ENCODE measurements around the gene CYP1B1.
"Not testable (repeated sequence)": the region's sequence is repeated elsewhere in the genome, so short reads cannot be mapped to it uniquely, and the experiment has no call there.

Gene CYP1B1

DNA sequence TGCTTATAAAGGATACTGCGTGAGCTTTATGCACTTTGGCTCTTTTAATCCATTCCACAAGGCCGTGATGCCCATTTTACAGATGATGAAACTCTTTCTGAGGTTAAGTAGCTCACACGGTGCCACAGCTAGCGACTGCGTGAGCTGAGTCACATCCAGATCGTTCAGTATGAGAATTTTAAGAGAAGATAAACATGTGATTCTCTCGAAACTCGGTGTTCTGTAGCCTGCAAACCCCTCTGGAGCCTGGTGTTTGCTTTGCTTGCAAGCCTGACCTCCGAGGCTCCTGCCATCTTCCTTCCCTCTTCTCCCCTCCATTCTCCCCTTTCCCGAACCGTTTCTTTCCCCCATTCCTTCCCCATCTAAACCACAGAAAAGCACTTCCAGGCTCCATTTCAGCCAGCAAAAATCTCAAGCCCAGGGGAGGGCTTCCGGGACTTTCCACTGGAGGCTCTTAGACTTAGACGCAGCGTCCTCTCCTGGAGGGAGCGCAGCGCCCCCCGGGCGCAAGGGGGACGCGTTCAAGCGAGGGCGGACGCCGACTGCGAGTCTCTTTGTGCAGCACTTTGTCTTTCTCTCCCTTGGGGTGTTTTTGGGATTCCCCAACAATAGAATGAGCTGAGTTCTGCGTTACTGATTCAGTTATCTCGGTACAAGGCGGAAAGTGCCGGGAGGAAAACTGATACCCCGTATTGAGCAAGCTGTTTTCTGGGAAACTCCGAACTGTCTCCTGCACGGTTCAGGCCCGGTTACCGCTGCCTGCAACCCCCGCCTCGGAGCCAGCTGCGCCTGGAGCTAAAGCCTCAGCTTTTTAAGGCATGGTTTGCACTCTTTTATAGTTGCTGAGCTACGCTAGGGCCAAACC, 38.0 kb downstream of the CYP1B1 start:
- in situ Hi-C loops (cut with MboI; ENCODE audit: low sequenced_read_pairs), result no loop called here

DNA sequence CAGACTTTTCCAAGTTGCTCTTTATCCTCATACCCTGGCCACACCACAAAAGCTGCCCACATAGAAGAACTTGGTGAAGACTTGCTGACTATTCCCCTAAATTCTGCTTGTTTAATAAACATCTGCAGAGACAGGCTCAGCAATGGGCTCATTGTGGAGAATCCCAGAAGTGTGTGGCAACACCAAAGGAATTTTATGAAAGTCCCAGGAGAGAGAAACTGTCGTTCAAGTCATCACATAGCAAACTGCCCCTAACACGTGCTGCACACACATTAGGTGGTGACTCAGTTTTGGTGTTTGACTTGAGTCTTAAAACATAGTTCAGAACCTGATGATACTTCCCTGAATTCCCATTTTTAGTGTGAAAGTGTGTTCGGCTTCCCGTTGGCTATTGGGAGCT, 38.6 kb downstream of the CYP1B1 start:
- in situ Hi-C loops (cut with MboI; ENCODE audit: low sequenced_read_pairs), result no loop called here

DNA sequence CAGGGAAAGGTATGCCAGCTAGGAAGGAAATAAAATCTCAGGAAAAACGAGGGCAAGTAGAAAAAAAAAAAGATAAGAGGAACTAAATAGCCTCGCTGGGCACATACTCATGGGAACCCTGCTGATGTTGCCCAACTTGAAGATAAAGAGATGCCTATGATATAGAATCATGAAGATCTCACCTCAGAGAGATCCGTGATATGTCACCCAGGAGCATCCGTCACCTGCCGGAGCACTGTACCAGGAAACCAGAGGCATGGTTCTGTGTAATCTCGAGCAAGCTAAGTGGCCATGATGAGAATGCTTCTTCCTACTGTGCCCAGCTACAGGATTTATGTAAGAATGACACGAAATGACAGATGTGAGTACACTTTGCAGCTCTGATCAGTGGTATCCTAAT, 40.0 kb downstream of the CYP1B1 start:
- in situ Hi-C loops (cut with MboI; ENCODE audit: low sequenced_read_pairs), result no loop called here

DNA sequence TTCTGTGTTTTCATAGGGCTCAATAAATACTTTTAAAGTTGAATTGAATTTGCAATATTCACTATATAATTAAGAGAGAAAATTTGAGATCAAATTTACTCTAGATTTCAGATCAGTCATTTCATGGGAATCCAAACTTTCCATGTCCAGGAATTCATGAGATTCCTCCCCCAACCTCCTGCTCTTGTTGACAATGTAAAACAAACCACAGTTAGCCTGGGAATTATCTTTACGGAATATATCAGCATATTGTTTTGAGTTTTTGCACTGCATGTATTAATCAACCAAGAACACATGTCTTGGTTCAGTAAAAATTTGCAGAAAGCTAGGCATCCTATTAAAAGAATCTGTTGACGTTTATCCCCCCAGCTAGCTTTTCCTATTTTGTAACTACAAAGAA, 42.3 kb downstream of the CYP1B1 start:
- in situ Hi-C loops (cut with MboI; ENCODE audit: low sequenced_read_pairs), result no loop called here

DNA sequence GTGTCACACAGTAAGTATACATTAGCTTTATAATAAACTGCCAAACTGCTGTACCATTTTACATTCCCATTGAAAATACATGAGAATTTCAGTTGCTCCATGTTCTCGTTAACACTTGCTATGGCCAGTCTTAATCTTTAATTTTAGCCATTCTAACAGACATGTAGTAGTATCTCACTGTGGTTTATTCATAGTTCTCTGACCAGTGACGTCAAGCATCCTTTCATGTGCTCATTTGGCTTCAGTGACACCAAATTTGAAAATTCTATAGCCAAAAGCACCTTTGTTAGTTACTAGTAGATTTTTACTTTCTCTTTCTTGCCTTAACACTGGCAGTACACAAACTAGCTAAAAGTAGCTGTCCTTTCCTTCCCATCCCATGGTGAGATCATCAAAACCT, 43.0 kb downstream of the CYP1B1 start:
- in situ Hi-C loops (cut with MboI; ENCODE audit: low sequenced_read_pairs), result no loop called here

DNA sequence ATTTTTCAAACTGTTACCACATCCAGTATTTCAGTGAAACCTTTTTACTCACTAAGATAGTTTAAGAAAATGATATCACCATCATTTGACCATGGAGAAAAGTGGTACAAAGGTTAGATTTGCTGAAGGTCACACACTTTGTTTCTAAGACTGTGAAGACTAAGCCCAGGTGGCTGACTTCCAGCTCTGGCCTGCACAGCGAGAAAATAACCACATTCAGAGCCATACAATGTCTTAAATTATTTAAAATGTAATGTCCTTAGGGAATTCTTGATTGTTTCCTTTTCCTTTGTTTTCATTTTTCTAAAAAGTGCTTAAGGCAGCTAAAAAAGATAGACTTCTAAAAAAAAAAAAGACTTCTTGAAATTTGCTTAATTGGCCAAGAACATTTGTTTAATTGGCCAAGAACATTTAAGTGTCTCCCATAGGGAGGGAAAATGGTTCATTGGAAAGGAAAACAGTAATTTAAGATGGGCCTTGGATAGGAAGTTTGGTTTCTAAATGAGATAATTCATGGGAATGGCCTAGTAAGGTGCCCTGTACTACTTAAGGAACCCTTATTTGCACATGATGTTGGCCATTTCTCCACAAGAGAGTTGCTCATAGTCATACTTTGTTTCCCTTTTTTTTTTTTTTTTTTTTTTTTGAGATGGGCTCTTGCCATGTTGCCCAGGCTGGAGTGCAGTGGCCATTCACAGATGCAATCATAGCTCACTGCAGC, 45.2 kb downstream of the CYP1B1 start:
- in situ Hi-C loops (cut with MboI; ENCODE audit: low sequenced_read_pairs), result no loop called here

DNA sequence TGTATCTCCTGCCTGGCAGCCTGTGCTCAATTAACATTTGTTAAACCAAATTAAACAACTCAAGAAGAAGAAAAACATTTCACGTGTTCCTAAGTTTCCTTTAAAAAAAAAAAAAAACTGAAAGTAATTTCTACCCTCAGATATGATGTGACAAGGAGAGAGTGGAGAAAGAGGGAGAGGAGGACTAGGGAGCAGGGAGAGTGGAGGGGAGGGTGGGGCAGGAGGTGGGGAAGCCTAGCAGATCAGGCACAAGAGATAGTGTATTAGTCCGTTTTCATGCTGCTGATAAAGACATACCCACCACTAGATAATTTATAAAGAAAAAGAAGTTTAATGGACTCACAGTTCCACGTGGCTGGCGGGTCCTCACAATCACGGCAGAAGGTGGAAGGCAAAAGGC, 46.4 kb downstream of the CYP1B1 start:
- in situ Hi-C loops (cut with MboI; ENCODE audit: low sequenced_read_pairs), result no loop called here

DNA sequence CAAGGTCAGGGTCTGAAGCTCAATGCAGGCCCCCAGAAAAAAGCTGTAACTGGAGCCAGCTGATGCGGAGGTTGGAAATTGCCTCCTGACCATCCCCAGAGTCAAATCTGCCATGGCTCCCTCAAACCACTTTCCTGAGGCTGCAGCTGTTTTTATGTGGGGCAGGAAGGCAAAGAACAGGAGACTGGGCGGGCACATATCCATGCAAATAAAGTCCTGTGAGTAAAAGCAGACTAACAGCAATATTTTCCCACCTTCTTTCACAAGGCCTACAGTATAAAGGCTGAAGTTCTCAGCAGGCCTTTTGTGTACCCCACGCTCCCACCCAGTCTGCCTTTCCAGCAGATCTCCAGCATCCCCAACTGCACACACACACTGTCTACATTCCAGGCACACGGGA, 47.1 kb downstream of the CYP1B1 start:
- in situ Hi-C loops (cut with MboI; ENCODE audit: low sequenced_read_pairs), result no loop called here

DNA sequence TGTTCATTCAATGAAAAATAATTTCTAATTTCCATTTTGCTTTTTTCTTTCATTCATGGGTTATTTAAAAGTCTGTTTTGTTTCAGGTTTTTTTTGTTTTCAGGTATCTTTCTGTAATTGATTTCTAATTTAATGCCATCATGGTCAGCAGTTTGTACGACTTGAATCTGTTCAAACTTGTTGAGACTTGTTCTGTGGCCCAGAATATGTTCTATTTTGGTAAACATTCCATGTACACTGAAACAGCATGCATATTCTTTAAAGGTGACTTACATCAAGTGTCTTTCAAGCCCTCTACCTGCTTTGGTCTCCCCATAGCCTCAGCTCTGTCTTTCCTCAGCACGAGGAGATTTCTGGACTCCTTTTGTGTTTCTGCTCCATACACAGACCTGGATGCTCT, 49.1 kb downstream of the CYP1B1 start:
- in situ Hi-C loops (cut with MboI; ENCODE audit: low sequenced_read_pairs), result no loop called here

DNA sequence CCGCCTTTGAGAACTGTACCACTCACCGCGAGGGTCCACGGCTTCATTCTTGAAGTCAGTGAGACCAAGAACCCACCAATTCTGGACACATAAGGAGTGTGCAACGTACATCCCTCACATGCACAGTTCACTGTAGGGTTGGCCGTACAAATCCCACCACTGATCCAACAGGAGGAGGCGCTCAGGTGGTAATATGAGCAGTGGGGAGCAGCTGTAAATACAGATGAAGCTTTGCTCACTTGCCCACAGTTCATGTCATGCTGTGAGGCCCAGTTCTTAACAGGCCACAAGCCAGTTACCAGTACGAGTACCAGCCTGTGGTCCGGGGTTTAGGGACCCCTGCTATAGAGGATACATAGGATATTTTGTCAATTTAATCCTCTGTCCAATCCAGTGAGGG, 54.4 kb downstream of the CYP1B1 start:
- in situ Hi-C loops (cut with MboI; ENCODE audit: low sequenced_read_pairs), result no loop called here

DNA sequence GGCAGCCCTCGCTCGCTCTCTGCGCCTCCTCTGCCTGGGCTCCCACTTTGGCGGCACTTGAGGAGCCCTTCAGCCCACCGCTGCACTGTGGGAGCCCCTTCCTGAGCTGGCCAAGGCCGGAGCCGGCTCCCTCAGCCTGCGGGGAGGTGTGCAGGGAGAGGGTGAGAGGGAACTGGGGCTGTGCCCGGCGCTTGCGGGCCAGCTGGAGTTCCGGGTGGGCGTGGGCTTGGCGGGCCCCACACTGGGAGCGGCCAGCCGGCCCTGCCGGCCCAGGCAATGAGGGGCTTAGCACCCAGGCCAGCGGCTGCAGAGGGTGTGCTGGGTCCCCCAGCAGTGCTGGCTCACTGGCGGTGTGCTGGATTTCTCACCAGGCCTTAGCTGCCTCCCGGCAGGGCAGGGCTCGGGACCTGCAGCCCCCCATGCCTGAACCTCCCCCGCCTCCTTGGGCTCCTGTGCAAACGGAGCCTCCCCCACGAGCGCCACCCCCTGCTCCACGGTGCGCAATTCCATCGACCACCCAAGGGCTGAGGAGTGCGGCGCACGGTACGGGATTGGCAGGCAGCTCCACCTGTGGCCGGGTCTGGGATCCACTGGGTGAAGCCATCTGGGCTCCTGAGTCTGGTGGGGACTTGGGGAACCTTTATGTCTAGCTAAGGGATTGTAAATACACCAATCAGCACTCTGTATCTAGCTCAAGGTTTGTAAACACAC, 55.4 kb downstream of the CYP1B1 start:
- in situ Hi-C loops (cut with MboI; ENCODE audit: low sequenced_read_pairs), result not testable (repeated sequence)

DNA sequence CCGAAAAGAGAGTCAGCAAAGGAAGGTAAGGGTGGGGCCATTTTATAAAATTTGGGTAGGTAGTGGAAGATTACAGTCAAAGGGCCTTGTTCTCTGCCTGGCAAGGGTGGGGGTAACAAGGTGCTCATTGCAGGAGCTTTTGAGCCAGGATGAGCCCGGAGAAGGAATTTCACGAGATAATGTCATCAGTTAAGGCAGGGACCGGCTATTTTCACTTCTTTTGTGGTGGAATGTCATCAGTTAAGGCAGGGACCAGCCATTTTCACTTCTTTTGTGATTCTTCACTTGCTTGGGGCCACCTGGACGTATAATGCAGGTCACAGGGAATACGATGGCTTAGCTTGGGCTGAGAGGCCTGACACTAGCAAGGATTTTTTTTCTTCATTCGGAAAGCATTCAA, 58.1 kb downstream of the CYP1B1 start:
- in situ Hi-C loops (cut with MboI; ENCODE audit: low sequenced_read_pairs), result no loop called here

Measured in HL-60/S4 treated with retinoic acid at 250 ng/mL for 4 days and 3 days (cell line).